ENCODE results near the gene SCT.

DNA sequence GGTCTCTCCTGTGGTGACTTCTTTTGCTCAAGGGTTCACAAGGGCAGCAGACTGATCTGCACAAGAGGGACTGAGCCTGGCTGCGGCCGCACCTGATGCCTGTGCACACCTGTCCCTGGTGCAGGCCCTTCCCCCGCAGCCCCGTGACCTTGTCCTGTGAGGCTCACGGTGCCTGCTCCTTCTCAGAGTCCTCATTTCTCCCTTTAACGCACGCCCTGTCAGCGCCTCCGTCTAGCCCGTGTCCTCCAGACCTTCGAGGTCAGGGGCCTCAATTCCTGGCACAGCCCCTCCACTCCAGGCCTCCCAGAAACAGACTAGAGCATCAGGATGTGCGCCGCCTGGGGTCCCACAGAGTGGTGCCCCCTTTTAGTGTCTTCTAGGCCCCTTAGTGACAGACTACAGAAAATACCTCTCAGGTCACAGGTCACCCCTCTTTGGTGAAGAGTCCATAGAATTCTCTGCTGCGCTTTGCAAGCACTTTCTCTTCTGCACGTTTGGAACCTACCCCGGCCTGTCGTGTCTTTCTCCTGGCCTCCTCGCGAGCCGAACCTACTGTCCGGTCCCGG is 9.0 kb upstream of the SCT start:
- no peak for TF ChIP-seq EZH2 (IDR thresholded peaks at IDR 0.05; ENCODE audit: borderline replicate concordance, low read length)
- TF ChIP-seq, protein P1, sequence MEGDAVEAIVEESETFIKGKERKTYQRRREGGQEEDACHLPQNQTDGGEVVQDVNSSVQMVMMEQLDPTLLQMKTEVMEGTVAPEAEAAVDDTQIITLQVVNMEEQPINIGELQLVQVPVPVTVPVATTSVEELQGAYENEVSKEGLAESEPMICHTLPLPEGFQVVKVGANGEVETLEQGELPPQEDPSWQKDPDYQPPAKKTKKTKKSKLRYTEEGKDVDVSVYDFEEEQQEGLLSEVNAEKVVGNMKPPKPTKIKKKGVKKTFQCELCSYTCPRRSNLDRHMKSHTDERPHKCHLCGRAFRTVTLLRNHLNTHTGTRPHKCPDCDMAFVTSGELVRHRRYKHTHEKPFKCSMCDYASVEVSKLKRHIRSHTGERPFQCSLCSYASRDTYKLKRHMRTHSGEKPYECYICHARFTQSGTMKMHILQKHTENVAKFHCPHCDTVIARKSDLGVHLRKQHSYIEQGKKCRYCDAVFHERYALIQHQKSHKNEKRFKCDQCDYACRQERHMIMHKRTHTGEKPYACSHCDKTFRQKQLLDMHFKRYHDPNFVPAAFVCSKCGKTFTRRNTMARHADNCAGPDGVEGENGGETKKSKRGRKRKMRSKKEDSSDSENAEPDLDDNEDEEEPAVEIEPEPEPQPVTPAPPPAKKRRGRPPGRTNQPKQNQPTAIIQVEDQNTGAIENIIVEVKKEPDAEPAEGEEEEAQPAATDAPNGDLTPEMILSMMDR (IDR thresholded peaks at IDR 0.05; ENCODE audit: low read length): no peak

All from OCI-LY1 (cell line).